ENCODE results near the gene GNG4.
"Not testable (repeated sequence)": the region's sequence is repeated elsewhere in the genome, so short reads cannot be mapped to it uniquely, and the experiment has no call there.

Gene GNG4

DNA sequence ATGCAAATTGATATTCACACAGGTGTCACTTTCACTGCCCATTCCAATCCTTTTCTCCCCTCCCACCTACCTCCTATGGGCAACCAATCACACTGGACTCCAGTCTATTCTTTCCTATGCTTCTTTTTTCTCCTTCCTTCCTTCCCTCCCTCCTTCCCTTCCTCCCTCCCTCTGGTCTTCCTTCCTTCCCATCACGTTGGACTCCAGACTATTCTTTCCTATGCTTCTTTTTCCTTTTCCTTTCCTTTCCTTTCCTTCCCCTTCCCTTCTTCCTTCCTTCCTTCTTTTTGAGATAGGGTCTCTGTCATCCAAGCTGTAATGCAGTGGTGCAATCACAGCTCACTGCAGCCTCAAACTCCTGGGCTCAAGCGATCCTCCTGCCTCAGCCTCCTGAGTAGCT, 64.6 kb downstream of the GNG4 start:
- DNase-seq (ENCODE audit: low read depth in 2 of 2), result no peak

DNA sequence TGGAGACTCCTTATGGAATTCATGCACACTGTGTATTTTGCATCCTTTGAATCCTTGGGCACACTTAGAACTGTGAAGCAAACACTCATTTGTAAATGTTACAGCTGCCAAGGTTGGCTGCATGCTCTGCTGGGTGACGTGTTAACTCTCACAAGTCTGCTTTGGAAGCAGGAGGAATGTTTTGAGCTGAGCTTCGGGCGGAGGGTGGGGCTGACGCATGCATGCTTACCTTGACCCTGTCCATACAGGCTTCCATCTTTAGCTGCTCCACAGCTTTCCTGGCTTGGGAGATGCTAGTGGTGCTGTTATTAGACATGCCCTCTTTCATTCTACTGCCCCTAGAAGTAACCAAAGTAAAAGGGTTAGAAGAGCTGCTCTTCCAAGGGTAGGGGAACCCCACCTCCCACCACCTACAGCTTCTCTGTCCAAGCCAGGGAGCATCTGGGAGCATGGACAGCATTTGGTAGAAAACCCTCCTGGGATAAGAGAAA, 66.0 kb downstream of the GNG4 start:
- no peak for DNase-seq (ENCODE audit: low read depth in 2 of 2)

DNA sequence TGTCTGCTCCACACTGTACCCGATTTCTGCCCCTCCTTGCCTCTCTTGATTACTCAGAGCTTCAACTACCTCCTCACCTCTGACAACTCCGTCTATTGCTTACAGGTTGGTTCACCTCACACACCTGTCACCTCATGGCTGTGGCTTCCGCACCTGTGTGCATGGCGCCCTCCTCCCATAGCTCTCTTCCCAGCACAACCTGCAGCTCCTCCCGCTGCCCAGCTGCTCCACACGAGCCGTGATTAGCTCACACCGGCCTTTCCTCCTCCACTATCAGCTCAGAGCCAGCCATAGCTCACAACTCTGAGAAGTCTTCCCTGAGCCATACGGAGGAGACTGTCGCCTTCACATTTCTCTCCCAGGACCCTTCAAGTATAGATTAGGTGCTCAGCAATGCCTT, 67.5 kb downstream of the GNG4 start:
- no peak for DNase-seq (ENCODE audit: low read depth in 2 of 2)

DNA sequence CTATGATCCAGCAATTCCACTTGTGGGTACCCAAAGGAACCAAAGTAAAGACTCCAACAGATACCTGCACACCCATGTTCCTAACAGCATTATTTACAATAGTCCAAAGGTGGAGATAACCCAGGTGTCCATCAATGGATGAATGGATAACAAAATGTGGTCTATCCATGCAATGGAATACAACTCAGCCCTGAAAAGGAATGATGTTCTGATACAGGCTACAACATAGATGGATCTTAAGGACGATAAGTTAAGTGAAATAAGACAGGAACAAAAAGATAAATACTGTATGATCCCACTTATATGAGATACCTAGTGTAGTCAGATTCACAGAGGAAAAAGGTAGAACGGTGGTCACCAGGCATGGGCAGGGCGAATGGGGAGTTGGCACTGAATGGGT, 69.7 kb downstream of the GNG4 start:
- no peak for DNase-seq (ENCODE audit: low read depth in 2 of 2)

DNA sequence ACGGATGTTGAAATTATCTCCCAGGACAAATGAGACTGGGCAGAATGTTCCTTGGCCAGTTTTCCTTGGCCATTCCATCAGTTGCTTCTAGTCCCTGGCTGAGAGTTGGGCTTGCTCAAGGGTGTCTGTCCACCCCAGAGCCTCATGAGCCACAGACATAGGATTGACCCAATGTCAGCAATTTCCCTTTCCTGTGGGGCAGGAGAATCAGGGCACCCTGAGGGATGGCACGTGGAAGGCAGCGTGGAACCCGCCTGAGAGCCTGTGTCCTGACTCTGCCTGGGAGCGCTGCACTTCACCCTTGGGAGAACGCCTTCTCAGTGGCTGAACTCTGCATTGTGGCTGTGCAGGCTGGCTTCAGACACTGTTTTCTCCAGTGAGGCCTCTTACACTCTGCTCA, 74.0 kb downstream of the GNG4 start:
- DNase-seq (ENCODE audit: low read depth in 2 of 2), result no peak

DNA sequence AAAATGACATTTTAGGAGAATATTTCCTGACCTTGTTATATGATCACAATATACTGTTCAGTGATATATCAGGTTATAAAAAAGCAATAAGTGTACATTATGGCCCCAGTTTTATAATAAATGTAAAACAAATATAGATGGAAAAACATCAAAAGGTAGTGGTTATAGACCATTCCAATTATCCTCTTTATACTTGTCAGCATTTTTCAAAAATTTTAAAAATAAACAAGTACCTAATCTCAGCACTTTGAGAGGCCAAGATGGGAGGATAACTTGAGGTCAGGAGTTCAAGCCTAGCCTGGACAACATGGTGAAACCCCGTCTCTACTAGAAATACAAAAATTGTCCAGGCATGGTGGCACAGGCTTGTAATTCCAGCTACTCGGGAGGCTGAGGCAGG, 75.7 kb downstream of the GNG4 start:
- DNase-seq (ENCODE audit: low read depth in 2 of 2), result no peak

DNA sequence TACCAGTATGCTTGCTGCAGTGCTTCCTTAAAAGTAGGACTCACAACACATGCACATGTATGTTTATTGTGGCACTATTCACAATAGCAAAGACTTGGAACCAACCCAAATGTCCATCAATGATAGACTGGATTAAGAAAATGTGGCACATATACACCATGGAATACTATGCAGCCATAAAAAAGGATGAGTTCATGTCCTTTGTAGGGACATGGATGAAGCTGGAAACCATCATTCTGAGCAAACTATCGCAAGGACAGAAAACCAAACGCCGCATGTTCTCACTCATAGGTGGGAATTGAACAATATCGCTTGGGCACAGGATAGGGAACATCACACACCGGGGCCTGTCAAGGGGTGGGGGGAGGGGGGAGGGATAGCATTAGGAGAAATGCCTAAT, 76.6 kb downstream of the GNG4 start:
- not testable (repeated sequence) for DNase-seq (ENCODE audit: low read depth in 2 of 2)

DNA sequence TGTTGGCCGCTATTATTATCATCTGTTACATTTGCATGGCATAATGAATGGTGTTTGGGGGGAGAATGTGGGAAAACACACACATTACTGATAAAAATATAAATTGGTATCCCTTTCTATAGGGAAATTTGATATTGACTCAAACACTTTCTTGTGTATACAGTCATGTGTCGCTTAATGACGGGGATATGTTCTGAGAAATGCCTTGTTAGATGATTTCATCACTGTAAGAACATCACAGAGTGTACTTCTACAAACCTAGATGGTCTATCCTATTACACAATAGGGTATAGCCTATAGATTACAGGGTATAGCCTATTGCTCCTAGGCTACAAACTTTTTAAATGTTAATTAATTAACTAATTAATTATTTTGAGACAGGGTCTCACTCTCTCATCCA, 78.1 kb downstream of the GNG4 start:
- no peak for DNase-seq (ENCODE audit: low read depth in 2 of 2)

DNA sequence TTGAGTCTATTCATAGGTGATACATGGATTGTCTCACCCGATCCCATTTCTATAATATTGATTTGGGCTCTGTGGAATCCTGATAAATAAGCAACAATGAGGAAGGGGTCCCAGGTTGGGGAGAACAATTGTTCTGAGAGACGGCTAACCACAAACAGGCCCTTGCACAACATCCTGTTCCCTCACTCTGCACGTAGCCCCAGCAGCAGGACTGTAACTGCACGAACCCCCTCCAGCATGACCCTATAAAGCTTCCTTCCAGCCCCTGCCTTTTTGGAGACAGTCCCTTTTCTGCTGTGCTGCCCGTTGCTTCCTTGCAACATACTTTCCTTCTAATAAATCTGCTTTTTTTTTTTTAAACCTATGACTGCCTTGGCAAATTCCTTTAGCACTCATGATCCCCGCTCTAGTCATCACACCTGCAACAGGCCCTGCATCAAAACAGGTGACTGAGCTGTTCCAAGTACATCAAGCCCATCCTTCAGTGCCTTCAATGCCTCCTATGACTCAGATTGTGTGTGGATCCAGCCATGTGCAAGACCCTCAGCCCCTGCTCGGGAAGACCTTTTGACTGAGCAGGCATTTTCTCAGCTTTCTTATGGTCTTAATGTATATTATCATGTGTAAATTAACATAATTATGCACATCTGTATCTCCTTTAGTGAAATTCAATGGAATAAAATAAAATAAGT, 81.6 kb downstream of the GNG4 start:
- DNase-seq (ENCODE audit: low read depth in 2 of 2), result no peak

DNA sequence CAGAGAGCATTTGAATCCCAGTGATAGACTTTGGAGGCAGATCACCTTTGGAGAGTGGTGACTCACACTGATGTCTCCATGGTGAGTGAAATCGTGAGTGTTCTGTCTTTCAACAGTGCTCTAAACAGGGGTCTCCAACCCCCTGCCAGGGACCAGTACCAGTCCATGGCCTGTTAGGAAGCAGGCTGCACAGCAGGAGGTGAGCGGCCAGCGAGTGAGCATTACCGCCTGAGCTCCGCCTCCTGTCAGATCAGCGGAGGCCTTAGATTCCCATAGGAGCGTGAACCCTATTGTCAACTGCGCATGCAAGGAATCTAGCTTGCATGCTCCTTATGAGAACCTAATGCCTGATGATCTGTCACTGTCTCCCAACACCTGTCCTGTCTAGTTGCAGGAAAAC, 83.5 kb downstream of the GNG4 start:
- DNase-seq (ENCODE audit: low read depth in 2 of 2), result no peak

DNA sequence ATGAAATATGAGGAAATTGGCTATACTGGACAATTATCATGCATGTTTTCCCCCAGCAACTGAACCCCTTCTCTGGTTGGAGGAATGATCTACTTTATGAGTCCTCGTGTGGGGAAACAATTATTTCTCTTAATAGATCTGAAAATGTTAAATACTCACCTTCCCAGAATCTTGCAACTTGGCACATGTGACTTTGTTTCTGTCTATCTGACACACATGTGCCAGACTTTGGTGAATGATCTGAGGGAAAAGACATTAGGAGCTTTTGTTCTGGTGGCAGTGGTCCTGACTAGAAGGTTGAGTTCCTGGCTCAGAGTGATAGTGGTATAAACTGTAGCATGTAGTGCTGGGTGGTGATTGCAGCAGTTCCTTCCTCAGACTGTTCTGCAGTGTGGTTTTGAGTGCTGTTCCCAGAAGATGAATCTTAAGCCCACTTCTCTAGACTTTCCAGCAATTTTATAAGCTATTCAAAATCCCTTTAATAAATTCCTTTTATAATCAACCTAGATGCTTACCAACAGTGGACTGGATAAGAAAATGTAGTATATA, 86.0 kb downstream of the GNG4 start:
- no peak for DNase-seq (ENCODE audit: low read depth in 2 of 2)

DNA sequence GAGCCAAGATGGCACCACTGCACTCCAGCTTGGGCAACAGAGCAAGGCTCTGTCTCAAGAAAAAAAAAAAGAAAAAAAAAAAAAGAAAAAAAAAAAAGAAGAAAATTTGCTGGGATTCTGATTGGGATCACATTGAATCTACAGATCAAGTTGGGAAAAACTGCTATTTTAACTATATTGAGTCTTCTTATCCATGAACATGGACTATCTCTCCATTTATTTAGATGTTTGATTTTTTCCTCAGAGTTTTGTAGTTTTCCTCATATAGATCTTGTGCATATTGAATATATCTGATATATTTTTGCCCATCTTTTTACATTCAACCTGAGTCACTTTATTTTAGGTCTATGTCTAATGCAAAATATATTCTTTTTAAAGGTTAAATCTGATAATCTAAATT, 87.0 kb downstream of the GNG4 start:
- no peak for DNase-seq (ENCODE audit: low read depth in 2 of 2)

DNA sequence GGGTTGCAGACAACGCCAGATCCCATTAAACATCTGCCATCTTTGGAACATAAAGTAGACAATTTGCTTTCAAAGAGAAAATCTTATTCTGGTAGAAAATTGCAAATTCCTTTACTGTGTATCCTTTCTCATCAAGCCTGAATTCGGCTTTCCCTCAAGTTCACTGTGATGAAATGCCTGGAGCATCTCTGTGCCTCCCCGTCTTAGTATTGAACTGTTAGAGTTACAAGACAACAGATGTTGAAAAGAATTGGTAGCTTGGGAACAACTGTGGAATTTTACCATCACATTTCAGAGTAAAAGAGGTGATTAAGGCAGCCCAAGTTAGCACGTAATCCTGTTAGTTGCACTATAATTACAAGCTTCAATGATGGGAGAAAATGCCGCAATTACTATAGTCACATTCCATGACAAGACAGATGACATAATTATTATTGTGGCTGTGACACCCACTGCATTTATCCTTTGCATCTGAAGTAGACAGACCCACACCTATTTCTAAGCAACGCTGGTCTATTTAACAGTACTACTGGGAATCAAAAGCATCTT, 90.9 kb downstream of the GNG4 start:
- DNase-seq (ENCODE audit: low read depth in 2 of 2), result no peak

DNA sequence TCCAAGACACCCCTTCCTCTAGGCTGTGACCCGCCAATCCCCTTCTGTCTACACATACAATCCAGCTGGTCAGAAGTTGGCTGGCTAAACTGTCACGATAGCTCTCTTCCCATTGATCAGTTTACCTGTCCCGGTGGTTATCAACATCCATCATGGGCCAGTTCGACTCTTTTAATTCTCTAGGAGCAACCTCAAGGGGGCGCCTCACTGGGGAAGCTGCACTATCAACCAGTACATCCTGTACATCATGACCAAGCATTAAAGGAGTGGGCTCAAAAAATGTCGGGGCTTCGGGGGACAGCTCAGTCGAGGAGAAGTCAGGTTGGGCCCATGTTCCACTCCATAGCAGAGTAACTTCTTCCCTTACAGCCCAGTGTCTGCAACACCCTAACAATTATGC, 92.1 kb downstream of the GNG4 start:
- no peak for DNase-seq (ENCODE audit: low read depth in 2 of 2)

DNA sequence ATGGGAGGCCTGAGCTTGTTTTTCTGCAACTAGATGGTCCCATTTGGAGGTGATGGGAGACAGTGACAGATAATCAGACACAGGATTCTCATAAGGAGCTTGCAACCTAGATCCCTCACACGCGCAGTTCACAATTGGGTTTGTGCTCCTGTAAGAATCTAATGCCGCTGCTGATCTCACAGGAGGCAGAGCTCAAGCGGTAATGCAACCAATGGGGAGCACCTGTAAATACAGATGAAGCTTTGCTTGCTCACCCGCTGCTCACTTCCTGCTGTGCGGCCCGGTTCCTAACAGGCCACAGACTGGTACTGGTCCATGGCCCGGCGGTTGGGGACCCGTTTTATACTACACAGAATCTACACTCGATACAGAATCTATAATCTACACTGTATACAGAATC, 92.8 kb downstream of the GNG4 start:
- DNase-seq (ENCODE audit: low read depth in 2 of 2), result no peak

DNA sequence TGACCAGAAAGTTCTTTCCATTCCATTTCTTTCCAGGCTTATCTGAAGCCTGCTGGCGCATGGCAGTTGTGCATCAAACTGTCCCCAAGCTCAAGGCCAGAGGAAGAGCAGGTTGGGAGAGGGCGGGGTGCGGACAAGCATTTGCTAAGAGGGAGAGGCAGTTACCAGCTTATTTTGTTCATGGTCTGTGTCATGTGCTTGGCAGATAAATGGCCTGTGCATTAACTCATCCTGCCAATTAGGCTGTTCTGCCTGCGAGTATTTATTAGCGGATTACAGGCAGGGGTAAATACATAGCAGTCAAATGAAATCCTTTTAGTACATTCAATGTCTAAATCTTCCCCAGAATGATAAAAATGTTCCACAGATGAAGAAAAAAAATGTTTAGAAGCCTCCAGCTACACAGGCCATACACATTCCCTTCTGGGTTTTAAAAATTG, 96.5 kb downstream of the GNG4 start:
- DNase-seq (ENCODE audit: low read depth in 2 of 2), result no peak

DNA sequence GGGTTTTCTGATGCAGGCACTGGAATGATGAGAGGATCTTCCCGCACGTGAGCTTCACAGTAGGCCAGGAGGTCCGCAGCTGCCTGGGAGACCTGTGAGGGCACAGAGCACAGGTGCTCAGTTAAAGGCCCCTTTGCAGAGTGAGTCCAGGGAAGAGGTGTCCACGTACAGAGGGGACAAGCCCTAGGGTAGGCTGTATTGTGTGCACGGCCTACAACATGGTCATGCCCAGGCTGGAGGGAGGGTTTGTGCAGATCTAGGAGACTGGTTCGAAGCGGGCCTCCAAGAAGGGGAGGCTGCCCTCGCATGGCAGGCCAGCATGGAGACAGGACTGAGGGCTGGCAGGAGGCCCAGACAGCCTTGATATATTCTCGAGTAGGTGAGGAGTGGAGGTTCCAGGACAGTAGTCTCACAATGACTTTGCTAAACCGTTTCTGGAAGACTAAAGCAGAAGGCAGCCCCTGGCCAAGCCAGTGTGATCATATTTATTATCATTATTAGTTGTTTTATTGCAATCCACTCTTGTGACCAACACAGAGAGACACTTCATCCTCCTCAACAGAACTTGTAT, 97.4 kb downstream of the GNG4 start:
- DNase-seq (ENCODE audit: low read depth in 2 of 2), result no peak

DNA sequence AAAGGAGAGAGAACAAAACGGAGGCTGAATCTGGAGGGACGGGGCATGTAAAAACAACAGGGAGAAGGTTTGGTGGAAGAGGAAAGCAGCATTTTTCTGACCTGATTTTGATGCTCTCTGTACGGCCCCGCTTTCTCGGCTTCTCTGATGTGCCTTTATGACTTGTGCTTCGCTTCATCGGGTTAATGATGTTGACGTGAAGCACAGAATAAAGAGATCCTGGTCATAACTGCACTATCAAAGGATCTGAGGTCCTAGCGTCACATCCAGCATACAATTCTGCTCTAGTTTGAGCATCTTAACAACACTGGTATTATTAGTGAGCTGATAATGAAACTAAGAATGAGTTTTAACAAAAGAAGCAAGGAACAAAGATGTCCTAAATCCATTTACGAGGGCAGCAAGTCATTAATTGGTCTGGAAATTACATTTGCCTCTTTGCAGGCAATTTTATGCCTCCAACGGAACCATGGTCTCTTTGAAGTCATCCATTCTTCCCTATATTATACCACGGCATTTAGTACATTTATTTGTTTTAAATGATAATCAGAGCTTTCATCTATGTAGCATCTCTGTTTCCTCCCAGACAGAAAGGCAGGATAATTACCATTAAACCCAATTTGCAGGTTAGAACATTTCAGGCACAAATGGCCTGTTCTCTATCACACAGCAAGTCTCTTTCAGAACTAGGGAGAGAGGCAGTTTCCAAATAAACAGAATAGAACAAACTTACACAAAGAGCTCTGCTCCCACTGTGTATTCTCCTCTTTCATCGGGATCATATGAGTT, 100.0 kb downstream of the GNG4 start:
- DNase-seq (ENCODE audit: low read depth in 2 of 2), result no peak

DNA sequence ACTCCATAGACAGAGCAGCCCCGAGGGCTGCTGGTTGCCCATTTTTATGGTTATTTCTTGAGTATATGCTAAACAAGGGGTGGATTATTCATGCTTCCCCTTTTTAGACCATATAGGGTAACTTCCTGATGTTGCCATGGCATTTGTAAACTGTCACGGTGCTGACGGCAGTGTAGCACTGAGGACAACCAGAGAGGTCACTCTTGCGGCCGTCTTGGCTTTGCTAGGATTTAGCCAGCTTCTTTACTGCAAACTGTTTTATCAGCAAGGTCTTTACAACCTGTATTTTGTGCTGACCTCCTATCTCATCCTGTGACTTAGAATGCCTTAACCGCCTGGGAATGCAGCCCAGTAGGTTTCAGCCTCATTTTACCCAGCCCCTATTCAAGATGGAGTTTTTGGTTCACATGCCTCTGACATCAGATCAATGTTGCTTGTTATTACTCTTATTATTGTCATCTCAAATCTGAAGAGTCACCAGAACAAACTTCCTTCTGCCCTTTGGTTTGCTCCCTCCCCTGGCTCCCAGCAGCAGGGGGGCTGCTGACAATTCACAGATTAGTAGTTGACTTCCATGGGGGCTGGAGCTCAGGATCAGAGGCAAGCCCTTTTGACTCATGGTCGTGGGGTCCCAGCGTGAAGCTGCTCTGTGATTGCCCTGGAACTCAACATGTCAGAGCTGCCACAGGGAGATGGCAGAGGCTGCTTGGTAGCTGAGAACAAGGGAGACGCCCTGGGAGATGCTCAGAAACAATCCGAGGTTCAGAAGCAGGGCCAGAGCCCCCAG, 103.0 kb downstream of the GNG4 start:
- not testable (repeated sequence) for DNase-seq (ENCODE audit: low read depth in 2 of 2)

DNA sequence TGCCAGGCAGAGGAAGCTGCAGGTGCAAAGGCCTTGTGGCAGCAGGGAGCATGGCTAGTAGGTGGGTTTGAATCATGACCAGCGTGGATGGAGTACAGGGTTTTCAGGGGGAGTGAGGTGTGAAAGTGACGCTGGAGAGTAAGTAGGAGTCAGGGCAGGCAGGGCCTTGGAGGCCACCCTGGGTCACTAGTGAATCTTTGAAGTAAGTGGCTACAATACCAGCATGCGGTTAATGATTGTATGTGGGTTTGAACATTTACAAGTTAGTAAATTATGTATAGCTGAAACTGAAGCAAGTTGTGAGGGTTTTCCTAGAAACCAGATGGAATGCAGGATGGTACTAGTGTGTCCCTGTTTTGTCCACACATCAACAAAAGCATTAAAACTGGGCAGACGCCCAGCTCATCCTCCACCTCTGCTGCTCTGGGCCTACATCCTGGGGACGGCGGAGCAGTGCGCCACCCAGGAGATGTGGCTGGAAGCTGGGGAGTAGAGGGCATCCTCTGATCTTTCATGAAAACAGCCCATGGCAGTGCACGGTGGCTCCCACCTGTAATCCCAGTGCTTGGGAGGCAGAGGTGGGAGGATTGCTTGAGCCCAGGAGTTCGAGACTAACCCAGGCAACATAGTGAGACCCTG, 104.2 kb downstream of the GNG4 start:
- DNase-seq (ENCODE audit: low read depth in 2 of 2), result no peak

DNA sequence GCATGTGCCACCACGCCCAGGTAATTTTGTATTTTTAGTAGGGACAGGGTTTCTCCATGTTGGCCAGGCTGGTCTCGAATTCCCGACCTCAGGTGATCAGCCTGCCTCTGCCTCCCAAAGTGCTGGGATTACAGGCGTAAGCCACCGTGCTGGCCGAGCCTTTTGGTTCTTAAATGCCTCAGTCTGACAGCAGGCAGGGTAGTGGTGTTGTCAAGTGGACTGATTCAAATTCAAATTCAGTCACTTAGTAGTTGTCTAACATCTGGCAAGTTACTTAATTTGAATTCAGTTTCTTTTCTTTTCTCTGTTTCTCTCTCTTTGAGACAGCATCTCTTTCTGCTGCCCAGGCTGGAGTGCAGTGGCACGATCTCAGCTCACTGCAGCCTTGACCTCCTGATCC, 106.7 kb downstream of the GNG4 start:
- not testable (repeated sequence) for DNase-seq (ENCODE audit: low read depth in 2 of 2)
